HG02973 (cell line): ENCODE measurements around the gene GALNT10.
"Not testable (repeated sequence)": the region's sequence is repeated elsewhere in the genome, so short reads cannot be mapped to it uniquely, and the experiment has no call there.

Experiments
- ATAC-seq: cut with Tn5 transposase; IDR thresholded peaks from one replicate; pipeline ENCODE4 v1.9.1; 2021; ENCODE audit warnings: moderate library complexity; ENCODE audit not compliant: unreplicated experiment

Gene GALNT10, protein sequence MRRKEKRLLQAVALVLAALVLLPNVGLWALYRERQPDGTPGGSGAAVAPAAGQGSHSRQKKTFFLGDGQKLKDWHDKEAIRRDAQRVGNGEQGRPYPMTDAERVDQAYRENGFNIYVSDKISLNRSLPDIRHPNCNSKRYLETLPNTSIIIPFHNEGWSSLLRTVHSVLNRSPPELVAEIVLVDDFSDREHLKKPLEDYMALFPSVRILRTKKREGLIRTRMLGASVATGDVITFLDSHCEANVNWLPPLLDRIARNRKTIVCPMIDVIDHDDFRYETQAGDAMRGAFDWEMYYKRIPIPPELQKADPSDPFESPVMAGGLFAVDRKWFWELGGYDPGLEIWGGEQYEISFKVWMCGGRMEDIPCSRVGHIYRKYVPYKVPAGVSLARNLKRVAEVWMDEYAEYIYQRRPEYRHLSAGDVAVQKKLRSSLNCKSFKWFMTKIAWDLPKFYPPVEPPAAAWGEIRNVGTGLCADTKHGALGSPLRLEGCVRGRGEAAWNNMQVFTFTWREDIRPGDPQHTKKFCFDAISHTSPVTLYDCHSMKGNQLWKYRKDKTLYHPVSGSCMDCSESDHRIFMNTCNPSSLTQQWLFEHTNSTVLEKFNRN

DNA sequence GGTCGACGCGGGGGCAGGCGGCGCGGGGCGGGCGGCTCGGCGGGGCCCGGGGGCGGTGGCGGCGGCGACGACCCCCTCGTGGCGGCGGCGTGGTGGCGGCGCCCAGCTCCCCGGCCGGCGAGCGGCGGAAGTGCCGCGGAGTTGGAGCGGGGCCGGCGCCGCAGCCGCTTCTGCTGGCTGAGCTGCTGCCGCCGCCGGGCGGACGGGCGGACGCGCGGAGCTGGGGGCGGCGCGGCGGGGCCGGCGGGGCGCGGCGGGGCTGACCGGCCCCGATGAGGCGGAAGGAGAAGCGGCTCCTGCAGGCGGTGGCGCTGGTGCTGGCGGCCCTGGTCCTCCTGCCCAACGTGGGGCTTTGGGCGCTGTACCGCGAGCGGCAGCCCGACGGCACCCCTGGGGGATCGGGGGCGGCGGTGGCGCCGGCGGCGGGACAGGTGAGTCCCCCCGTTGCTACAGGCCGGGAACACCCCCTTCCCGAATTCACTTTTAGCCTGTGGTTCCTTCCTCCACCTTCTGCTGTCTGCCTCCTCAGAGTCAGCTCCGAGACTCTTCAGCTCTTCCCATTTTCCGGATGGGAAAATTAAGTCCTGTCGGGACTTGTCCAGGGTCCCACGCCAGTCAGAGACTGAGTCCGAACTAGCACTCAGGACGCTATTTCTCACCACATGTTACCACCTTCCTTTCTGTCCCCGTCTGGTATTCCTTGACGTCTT is at the start of gene GALNT10:
Gene GALNT10 (plus strand): TSS at position 139 of the 710 bp plus-strand sequence. CDS start 134 bp downstream, at position 273.
- ATAC-seq: peak; percentile 73

DNA sequence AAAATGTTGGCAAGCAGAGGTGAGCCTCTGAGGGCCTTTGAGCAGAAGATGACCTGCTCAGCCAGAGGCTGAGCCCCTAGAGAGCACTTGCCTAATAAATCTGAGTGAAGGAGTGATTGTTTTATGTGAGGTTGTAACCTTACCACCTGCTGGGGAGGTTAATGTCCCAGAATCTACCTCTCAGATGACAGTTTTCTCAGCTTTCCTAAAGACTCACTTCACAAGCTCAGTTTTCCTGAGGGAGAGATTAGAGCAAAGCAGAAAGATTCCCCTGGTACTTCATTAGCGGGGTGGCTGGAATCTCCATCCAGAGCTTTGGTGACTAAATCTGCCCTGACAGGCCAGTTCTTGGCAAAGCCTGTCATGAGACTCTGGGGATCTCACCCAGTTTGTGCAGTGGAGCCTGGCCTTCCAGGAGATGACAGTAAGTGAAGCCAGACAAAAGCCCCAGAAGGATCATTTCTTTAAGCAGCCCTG is 48.8 kb upstream of the GALNT10 start:
- ATAC-seq: no peak

DNA sequence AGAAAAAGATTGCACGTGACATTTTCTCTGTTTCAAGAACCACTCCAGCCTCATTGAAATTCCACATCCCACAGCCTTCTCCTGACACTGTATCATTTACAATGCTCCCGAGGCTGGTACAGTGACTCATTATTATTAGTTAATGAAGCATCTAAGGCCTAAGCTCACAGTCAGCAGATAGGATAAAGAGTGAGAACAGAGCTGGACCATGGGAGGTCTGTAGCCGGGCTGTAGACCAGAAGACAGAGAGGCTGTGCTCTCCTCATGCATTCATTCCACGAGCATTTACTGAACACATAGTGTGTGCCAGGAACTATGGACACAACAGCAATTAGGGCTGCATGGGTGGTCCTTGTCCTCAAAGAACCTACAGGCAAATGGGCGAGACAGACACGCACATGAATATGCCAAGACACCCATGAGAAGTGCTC is 47.3 kb upstream of the GALNT10 start:
- no peak for ATAC-seq

DNA sequence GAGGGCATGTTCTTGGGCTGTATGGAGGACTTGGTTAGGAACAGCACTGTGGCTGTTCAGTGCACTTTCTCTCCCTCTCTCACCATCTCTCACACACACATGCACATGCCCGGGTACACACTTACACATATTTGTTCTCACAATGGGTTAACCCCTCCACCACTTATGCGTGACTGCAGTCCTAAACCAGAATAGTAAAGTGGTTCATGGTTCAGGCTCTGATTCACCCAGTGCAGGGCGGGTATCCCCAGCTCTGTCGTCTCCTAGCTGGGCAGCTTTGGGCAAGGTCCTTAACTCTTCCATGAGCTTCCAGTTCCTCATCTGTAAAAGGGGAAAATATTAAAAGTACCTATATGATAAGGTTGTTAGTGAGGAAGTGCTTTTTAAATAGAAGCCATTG is 45.3 kb upstream of the GALNT10 start:
- ATAC-seq: no peak

DNA sequence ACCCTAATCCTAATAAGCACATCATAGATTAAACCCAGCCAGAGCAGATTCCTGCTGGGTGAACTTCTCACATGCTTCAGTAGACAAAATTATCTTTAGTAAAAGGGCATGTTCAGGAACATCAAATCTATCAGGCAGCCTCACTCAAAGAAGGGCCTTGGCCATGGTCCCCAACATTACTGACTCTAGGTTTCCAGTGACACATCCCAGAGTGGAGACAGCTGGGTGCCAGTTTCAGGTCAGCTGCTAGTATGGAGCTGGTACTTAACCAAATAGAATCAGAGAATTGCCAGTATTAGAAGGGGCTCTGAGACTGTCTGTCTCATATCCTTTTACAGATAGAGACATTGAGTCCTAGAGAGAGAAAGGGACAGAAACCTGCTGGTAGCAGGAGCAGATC is 44.1 kb upstream of the GALNT10 start:
- ATAC-seq: no peak

DNA sequence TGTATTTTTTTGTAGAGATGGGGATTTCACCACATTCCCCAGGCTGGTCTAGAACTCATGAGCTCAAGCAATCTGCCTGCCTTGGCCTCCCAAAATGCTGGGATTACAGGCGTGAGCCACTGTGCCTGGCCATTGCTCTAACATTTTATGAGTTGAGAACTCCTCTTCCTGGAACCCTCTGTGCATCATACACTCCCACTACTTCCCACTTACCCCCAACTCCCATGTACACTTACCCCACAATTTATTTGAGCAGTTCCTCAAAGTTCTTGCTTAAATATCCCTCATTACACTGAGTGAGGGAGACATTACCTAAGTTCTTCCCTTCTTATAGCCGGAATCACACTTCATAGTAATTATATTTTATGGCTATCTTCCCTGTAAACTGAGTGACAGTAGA is 42.9 kb upstream of the GALNT10 start:
- no peak for ATAC-seq

DNA sequence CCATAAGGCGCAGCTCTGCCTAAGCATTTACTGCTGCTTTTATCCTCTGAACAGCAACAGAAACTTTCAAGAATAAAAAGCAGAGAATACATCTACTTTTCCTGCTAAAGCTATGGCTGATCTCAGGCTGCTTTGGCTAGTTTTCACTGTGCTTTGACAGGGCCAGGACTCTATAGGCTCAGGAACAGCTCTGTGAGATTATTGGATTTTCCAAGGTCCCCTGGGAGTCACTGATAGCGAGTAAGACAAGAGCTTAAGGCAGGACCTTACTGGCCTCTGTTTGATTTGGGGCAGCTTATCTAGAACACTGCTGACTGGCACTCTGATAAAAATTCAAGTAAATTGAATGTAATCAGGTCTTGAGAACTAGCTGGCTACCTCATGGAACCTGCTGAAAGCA is 40.1 kb upstream of the GALNT10 start:
- not testable (repeated sequence) for ATAC-seq

DNA sequence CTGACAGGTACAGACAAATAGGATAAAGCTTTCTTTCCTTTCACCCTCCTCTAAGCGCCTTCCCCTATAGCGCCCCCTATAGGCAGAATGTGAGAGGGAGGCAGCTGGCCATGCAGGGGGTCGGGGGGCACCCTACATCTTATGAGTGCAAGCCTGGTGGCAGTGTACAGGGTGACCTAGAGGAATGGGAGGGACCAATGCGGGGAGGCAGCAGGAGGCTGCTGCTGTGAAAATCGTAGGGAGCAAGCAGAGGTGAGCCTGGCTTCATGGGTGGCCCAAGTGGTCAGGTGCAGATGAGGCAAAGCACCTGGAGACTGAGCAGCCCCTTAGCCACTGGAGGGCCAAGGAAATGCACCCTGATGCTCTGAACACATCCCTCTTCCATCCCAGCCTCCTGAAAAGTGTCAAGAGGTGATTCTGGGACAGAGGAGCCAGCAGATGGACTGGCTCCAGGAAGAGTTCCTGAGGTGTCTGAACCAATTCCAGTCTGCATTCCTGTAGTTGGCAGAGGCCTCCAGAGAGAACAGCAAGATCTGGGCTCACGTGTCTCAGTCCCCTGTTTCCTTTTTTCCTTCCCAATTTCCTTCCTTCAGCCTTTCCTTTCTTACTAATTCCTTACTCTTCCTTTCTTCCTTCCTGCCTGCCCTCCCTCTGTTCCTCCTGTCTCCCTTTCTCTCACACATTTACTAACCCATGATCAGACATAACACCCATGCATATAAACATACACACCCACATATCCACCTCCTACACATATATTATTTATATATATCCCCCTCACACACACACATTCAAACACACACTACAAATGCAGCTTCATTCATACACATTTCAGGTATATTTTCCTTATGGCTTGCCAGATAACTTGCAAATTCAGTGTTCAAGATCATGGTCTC is 32.8 kb upstream of the GALNT10 start:
- no peak for ATAC-seq

DNA sequence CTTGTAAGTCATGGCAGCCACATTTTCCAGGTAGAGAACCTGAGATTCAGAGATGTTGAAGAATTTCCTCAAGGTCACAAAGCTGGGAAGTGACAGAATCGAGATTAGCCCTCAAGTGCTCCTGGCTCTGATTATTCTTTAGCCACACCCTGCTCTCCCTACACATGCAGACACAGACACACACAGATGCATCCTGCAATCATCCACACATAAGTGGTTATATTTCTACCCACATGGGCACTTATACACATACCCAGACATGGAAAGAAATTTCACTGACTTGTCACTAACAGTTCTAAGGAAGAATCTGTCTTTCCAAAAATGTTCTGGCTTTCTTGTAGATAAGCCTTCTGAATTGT is 32.2 kb upstream of the GALNT10 start:
- ATAC-seq: no peak

DNA sequence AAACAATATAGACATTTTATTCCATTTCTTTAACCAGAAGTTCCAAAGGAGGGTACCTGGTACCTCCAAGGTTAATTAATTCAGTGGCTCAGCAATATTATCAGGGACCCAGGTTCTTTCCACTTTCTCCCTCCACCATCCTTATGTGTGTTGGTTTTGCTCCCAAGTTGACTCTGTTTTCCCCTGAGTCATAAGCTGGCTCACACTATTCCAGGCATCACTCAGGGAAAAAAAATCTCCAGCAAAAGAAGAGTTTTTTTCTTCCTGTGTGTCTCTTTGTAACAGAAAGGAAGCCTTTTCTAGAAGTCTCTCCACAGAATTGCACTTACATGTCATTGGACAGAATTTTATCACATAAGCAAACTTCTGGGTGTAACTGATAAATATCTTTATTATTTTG is 31.2 kb upstream of the GALNT10 start:
- no peak for ATAC-seq

DNA sequence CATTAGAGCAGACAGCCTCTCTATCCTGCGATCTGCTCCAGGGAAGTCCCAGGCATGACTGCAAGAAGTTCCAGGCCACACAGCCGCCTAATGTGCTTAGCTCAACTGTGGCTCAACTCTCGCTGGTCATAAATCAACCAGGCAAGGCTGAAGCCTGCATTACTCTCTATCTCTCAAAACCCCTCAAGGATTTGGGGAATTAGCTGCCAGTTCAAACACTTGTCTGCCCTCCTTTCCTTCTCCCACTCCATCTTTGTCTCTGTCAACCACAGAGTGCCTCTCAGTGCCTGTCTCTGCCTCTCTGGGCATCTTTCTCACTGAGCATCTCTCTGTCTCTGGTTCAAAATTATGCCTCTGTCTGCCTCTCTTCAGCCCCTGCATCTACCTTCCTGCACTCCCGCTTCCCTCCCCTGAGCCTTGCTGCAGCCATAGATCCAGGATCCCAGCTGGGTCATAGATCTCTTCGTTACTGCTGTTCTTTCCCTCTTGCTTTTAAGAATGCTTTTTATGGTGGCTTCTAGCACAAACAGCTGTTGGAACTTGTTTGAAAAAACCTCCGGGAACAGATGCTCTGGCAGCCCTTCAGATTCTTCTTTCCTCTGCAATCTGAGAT is 27.9 kb upstream of the GALNT10 start:
- ATAC-seq: no peak

DNA sequence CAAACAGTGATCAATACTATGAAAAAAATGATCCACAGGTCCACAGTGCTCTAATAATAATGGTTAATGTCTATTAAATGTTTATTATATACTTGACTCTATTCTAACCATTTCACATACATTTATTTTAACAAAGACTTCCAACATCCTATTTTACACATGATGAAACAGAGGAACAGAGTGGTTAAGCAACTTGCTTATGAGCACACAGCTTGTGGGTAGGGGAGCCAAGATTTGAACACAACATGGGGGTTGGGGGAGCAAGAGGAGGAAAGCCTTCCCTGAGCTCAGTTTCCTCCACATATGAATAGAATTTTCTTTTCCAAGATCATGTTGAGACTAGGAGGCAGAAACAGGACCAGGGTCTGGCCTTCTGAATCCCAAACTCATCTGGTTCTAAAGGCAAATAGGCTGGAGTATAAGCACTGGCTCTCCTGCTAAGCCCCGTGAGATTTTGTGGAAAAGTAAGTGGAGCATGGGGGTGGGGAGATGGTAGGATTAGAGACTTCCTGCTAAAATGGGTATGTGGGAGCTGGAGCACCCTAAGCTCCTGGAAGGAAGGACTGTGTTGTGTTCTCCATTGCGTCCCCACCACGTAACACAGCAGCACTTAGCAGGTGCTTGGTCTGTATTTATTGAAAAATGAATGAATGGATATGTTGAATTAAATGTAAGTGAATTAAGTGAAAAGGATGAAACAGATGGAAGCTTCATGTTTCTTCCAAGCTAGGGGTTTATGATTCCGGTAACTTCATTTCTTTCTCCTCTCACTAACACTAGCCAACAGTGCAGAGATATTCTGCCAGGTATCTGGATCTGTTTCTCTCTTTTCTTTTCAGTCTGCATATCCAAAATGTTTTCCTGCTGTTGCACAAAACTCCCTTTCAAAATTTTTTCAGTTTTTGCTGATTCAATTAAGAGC is 26.9 kb upstream of the GALNT10 start:
- ATAC-seq: no peak

DNA sequence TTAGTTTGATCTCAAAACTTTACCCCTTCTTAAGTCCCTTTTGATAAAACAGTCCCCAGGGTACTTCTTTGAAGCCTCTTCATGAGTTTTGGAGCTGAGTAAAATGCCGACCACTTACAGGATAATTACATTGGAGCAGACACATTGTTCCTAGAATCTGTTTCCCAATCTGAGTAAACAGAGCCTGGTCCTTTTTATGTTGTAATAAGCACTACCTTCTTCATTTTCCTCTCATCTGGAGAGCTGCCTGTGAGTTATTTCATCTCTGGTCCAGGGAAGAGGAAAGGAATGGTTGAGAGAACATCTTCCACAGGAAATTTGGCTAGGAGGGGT is 26.3 kb upstream of the GALNT10 start:
- ATAC-seq: no peak

DNA sequence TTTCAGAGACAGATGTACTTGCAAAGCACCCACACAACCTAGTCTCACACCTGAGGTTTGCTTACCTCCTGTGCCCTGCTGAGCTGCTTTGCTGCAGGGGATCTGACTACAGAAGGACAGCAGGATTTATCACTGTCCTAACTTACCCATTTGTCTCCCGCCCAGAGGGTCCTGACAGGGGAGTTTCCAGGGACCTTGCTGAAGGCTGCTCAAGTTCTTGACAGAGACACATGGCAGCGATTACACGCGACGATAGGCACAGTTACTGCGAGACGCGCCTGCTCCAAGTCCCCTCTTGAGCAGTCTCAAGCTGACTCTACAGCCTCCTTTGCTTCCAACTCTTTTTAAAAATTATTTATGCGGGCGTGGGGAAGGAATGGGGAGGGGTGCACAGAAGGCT is 24.6 kb upstream of the GALNT10 start:
- ATAC-seq: no peak

DNA sequence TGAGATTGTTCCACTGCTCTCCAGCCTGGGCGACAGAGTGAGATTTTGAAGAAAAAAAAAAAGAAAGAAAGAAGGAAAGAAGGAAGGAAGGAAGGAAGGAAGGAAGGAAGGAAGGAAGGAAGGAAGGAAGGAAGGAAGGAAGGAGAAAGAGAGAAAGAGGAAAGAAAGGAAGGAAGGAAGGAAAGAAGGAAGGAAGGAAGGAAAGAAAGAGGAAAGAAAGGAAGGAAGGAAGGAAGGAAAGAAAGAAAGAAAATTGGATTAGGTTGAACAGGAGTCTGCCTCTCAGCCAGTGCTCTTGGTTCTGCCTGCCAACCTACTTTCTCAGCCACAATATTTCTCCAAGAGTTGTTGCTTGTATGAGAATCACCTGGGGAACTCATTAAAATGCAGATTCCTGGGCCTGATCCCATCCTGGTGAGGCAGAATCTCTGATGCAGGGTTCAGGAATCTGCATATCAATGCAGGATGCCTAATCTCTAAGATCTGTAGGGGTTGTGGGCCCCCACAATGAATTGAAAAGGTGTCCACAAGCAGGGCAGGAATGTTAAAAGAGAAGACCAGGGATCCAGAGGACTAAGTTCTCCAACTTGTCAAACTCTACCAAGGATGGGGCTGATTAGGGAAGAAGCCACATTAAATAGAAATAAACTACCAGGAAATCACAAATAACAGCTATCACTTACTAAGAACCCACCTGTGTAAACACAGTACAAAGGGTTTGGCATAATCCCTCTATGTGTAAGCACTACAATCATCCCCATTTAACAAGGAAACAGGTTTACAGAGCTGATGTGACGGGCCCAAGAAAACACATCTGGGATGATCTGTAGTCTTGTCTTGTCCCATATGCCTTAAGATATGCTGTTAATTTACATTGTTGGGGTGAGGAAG is 23.4 kb upstream of the GALNT10 start:
- no peak for ATAC-seq

DNA sequence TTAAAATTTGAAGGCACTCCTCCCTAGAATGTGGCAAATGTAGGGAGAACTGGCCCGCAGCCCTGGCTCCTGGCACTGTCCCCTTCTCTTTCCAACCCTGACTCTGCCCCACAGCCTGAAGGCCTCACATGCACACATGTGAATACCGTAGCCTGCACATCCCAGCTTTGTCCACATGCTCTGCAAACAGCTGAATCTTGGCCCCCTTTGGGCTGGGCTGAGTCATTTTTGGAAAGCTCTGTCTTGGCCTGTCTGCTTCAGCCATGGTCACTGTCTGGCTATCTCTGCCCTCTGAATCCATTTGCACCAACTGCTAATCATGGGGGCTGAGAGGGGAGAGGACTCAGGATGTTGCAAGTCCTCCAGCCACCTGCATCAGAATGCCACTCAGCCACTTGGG is 22.1 kb upstream of the GALNT10 start:
- no peak for ATAC-seq

DNA sequence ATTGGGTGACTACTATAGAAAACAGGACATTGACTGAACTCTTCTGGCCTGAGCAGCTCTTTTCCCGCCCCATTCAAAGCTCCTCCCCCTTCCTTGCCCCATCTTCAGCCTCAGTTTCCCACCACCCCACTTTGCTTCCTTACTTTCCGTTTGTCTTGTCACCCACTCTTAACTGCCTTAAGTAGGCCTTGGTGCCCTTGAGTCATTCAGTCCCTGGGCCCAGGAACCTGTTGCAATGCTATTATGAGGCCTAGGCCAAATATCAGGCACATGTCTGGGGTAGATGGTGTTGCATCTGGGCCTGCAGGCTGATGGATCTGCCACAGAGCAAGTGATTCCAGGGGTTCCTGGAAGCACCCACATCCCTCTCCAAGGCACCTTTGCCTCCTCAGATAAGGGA is 17.7 kb upstream of the GALNT10 start:
- ATAC-seq: no peak

DNA sequence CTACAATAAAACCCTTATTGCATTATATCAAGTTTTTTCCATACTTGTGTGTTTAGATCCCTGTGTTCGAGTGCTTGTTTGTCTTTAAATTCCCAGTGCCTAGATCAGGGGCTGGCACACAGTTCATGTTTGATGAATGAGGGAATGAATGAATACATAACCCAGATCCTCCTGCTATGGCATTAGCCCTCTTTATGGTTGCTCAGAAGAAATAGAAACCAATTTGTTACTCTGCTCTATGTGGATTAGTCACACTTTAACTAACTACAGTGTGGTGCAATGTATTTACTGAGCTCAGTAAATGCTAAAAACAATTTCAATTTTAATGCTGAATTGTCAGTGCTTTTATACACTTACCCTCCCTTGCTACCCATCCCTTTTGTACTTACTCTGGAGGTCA is 16.4 kb upstream of the GALNT10 start:
- ATAC-seq: no peak

DNA sequence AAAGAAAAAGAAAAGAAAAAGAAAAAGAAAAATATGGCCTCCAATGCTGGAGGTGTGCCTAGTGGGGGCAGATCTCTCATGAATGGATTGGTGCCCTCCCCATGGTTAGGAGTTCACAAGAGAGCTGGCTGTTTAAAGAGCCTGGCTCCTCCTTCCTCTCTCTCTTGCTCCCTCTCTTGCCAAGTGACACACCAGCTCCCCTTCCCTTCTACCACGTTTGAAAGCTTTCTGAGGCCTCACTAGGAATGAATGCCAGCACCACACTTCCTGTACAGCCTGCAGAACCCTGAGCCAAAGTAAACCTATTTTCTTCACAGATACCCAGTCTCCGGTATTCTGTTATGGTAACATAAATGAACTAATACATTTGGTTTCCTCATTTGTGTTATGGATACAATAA is 14.4 kb upstream of the GALNT10 start:
- no peak for ATAC-seq
